Measurements from ENCODE around the gene SPPL2C. TPM values are rescaled to one million over a fixed set of nuclear protein-coding genes. Genes with fewer than 3 reads are reported as not detected.

SPPL2C gene
- total and polyA plus RNA-seq, 2 of the 13 experiments (the other 11 are each of a cell fraction or from before 2014, with no cell fraction given), result not detected

- H3K4me3 ChIP-seq (replicated peaks in 1 of 3; ENCODE audit: insufficient read depth in 1 of 3, low read depth in 2 of 3, low read length in 3 of 3), result no peak overlapping the region
- no peak overlapping the region for H3K4me2 ChIP-seq (ENCODE audit: low read depth, low read length)
- ATAC-seq (no peak), DNase-seq (ENCODE audit: low spot score) (no peak), FAIRE-seq (no peak)
- H3K36me3 ChIP-seq (replicated peaks in 1 of 2; ENCODE audit: control insufficient read depth in 1 of 2, insufficient read depth in 2 of 2, low read length in 2 of 2), result no peaks in the 10 kb centered on the region
- H3K4me1 ChIP-seq (ENCODE audit: insufficient read depth, low read length), result no peaks in the 10 kb centered on the region
- intact Hi-C loops (cut with micrococcal nuclease; ENCODE audit: unreplicated experiment), result no loop called here
- peaks cover 13 to 74% of the 10 kb centered on the region in 2 experiments; a peak in 3 of 5 replicates for H3K27me3 ChIP-seq (ENCODE audit: control insufficient read depth in 1 of 2, insufficient read depth in 2 of 2, low read length in 2 of 2)
- WGBS (ENCODE audit: low lambda C conversion rate), result 10% methylated on average over 6 of the region's 7 CpGs
- ChIA-PET CTCF (ENCODE audit: low intra/inter-chr PET ratio, low total read pairs) (interaction anchor here (0.8 kb wide), 1 partner anchor 209 kb away, joined by 3 read pairs; no protein-coding TSS in a partner anchor), POLR2A (no interaction called here)
- no peaks in the 10 kb centered on the region for H3K9me3 ChIP-seq (ENCODE audit: low read length)
- no peaks in the 10 kb centered on the region for H3K79me2 ChIP-seq (ENCODE audit: insufficient read depth, low read length)
- no TSS peak for BruUV-seq (replicated peaks)
- no peak overlapping the region for H3K9ac ChIP-seq (ENCODE audit: insufficient read depth, low read depth, low read length)
- no peak overlapping the region for H3K27ac ChIP-seq (ENCODE audit: extremely low read length, insufficient read depth, low read length)
- in situ Hi-C loops (cut with HindIII; ENCODE audit: extremely low pct_ligation_motif_present, low pct_unique_long_range_greater_than_20kb), result no loop called here
- no peak overlapping the region for H2AFZ ChIP-seq (ENCODE audit: low read length)
- H4K20me1 ChIP-seq (ENCODE audit: insufficient read depth, low read length), result no peaks in the 10 kb centered on the region
- TF ChIP-seq NR2F2 (IDR thresholded peaks at IDR 0.05; ENCODE audit: borderline replicate concordance, low read depth), result no peak
- TF ChIP-seq NFKBIZ (CRISPR knock-in tag; IDR thresholded peaks at IDR 0.05), result no peak
- no peak for TF ChIP-seq RCOR2 (CRISPR knock-in tag; IDR thresholded peaks at IDR 0.05)
- no peak for TF ChIP-seq ZNF775 (CRISPR knock-in tag; IDR thresholded peaks at IDR 0.05; ENCODE audit: borderline replicate concordance)
- no peak for TF ChIP-seq EHMT2 (IDR thresholded peaks at IDR 0.05; ENCODE audit: borderline replicate concordance, low read depth, low read length)
- no peak for TF ChIP-seq NR3C1 (CRISPR knock-in tag; IDR thresholded peaks at IDR 0.05)
- no peak for TF ChIP-seq ZNF609 (CRISPR knock-in tag; IDR thresholded peaks at IDR 0.05; ENCODE audit: borderline replicate concordance)
- no peak for TF ChIP-seq ZNF670 (CRISPR knock-in tag; IDR thresholded peaks at IDR 0.05; ENCODE audit: borderline replicate concordance)
- TF ChIP-seq ELF4 (CRISPR knock-in tag; IDR thresholded peaks at IDR 0.05; ENCODE audit: borderline replicate concordance), result no peak
- TF ChIP-seq HMGXB3 (CRISPR knock-in tag; IDR thresholded peaks at IDR 0.05; ENCODE audit: borderline replicate concordance), result no peak
- TF ChIP-seq CHD4 (IDR thresholded peaks at IDR 0.05; ENCODE audit: borderline replicate concordance, low read length), result no peak
- TF ChIP-seq PPARG (CRISPR knock-in tag; conservative IDR thresholded peaks at IDR 0.05), result no peak
- TF ChIP-seq SMAD1 (CRISPR knock-in tag; IDR thresholded peaks at IDR 0.05; ENCODE audit: borderline replicate concordance, low read depth), result no peak
- no peak for TF ChIP-seq ADNP (CRISPR knock-in tag; IDR thresholded peaks at IDR 0.05)
- no peak for TF ChIP-seq HNRNPK (IDR thresholded peaks at IDR 0.05; ENCODE audit: low read depth, low read length, poor library complexity, severe bottlenecking)
- no peak for TF ChIP-seq TCF12 (IDR thresholded peaks at IDR 0.05)
- no peak for TF ChIP-seq TCF12 (CRISPR knock-in tag; IDR thresholded peaks at IDR 0.05)
These were observed 4.9 kb downstream of the SPPL2C start for GRCh38 chr17:45849536-45849990.

Data from HepG2 (cell line).